ENCODE measurements around the gene DAAM1.

The DAAM1 gene

GRCh38 chr14:59224341-59224740 lies 35.9 kb downstream of the DAAM1 start:
- no peak for FAIRE-seq

GRCh38 chr14:59225281-59225680 lies 36.8 kb downstream of the DAAM1 start:
- FAIRE-seq = no peak

- no peak for FAIRE-seq
These were observed 40.0 kb downstream of the DAAM1 start for GRCh38 chr14:59228421-59228820.

- no peak for FAIRE-seq
These were observed 41.4 kb downstream of the DAAM1 start for GRCh38 chr14:59229653-59230406.

GRCh38 chr14:59236195-59236594 lies 47.7 kb downstream of the DAAM1 start:
- no peak for FAIRE-seq

- no peak for FAIRE-seq
These were observed 49.7 kb downstream of the DAAM1 start for GRCh38 chr14:59238216-59238615.

- no peak for FAIRE-seq
These were observed 50.6 kb downstream of the DAAM1 start for GRCh38 chr14:59239022-59239421.

GRCh38 chr14:59240356-59240755 lies 51.9 kb downstream of the DAAM1 start:
- FAIRE-seq = no peak

- FAIRE-seq = peak; percentile 95
These were observed 52.7 kb downstream of the DAAM1 start for GRCh38 chr14:59241121-59241520.

GRCh38 chr14:59243174-59243573 lies 54.7 kb downstream of the DAAM1 start:
- no peak for FAIRE-seq

- FAIRE-seq = no peak
These were observed 56.1 kb downstream of the DAAM1 start for GRCh38 chr14:59244581-59244980.

GRCh38 chr14:59245809-59246295 lies 57.4 kb downstream of the DAAM1 start:
- peak; percentile 39 for FAIRE-seq

GRCh38 chr14:59246566-59246965 lies 58.1 kb downstream of the DAAM1 start:
- no peak for FAIRE-seq

GRCh38 chr14:59247801-59248584 lies 59.5 kb downstream of the DAAM1 start:
- FAIRE-seq = peak; percentile 98

GRCh38 chr14:59249029-59249428 lies 60.6 kb downstream of the DAAM1 start:
- FAIRE-seq = no peak

GRCh38 chr14:59251811-59252771 lies 63.6 kb downstream of the DAAM1 start:
- no peak for FAIRE-seq

- FAIRE-seq = no peak
These were observed 64.5 kb downstream of the DAAM1 start for GRCh38 chr14:59252772-59253500.

- no peak for FAIRE-seq
These were observed 65.1 kb downstream of the DAAM1 start for GRCh38 chr14:59253527-59253926.

GRCh38 chr14:59254146-59254910 lies 65.9 kb downstream of the DAAM1 start:
- FAIRE-seq = peak; percentile 86

GRCh38 chr14:59254911-59255545 lies 66.6 kb downstream of the DAAM1 start:
- no peak for FAIRE-seq

GRCh38 chr14:59256331-59256730 lies 67.9 kb downstream of the DAAM1 start:
- no peak for FAIRE-seq
